ENCODE results near the gene SEPTIN3.

SEPTIN3 gene

DNA sequence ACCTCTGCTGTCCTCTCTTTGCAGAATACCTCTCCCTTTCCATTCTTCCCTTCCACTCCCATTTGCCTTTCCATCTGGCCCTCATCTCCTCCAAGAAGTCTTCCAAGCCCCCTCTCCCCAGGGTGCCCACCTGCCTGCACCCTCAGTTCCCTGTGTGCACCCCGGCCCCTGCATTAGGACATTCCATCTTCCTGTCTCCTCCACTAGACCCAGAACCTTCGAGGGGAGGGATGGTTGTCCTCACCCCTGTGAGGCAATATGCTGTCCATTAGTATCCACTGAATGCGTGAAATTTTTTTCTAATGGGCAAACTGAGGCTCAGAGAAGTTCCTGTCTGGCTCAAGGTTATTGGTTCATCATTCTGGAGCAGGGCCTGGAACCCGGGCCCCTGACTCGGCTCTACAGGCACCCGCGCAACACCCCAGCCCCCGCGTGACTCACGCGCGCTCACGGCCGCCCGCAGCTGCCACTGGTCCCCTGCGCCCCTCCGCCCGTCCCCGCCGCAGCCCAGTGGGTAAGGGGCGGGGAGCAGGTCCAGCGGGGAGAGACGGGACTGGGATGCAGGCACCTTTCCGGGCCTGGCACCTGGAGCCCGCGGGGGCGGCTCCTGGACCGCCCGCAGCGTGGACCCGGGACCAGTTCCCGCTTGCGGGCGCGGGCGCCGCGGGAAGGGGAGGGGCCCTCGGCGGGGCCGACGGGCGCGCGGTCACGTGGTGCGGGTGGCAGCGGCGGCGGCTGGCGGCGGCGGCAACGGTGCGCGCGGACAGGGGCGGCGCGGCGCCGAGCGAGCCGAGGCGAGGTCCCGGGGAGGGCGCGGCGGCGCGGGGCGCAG, 7.0 kb downstream of the SEPTIN3 start:
- DNase-seq (ENCODE audit: low read depth in 2 of 2) = peak in 1 of 2 experiments; percentile 29

GRCh38 chr22:41976961-41977566, 7.8 kb downstream of the SEPTIN3 start:
- DNase-seq (ENCODE audit: low read depth in 2 of 2) = no peak

GRCh38 chr22:41978732-41979131, 9.5 kb downstream of the SEPTIN3 start:
- no peak for DNase-seq (ENCODE audit: low read depth in 2 of 2)

DNA sequence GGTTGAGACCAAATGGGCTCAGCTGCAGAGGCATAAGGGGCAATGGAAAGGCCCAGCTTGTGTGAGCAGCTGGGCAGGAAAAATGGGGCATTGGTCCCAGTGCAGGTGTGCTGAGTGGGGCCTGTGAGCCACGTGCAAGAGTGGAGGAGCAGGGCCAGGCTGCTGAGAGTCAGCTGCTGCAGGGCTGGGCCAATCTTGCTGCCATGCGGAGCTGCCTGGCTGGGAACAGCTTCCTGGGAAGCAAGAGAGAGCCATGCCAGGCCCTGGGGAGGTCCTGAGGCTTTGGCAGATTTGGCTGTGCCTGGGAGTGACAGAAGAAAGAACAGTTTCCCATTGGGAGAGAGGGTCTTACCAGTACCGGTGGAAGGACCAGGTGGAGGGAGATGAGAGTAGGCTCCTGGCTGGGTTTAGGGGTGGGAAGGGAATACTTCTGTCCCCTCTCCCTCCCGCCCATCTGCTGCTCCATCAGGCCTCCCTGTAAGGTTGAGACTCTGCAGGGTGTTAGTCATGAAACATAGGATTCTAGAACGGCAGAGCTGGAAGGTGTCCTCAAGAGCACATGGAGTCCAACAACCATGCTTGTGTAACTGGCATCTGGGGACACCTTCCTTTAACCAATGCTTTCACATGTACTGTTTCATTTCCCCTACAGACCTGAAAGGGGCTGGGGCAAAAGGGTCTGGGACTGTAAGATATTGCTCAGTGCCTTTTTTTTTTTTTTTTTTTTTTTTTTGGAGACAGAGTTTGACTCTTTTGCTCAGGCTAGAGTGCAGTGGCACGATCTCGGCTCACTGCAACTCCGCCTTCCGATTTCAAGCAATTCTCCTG, 10.4 kb downstream of the SEPTIN3 start:
- no peak for DNase-seq (ENCODE audit: low read depth in 2 of 2)

DNA sequence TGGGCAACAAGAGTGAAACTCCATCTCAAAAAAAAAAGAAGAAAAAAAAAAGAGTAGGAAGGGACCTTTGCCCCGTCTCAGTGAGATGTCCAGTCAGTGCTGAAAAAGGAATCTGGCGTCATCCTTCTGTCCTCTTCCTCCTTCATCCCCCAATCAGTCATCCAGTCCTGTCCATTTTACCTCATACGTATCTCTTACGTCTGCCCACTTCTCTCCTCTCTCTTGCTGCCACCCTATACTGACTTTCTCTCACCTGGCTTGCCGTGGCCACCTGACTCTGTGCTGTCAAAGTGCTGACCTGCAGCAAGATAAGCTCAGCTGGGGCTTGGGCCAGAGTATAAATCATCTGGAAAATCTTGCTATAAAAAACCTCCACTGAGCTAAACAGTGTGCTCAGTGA, 13.6 kb downstream of the SEPTIN3 start:
- DNase-seq (ENCODE audit: low read depth in 2 of 2) = no peak

GRCh38 chr22:41983513-41984405, 14.5 kb downstream of the SEPTIN3 start:
- DNase-seq (ENCODE audit: low read depth in 2 of 2) = no peak

DNA sequence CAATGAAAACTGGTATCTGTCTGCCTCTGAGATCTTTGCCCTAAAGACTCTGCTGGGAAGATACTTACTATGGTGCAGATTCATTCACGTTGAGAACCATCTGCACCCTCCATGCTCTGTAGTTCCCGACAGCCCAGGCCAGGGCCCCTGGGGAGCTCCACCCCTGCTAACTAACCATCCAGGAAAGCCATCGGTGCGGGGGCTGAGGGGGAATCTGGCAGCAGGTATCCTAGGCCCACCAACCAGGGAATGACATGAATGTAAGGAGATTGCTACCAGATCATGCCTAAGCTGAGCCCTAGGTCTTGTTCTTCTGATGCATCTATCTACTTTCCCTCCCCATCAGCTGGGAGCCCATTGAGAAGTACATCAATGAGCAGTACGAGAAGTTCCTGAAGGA, 18.0 kb downstream of the SEPTIN3 start:
- DNase-seq (ENCODE audit: low read depth in 2 of 2) = no peak

DNA sequence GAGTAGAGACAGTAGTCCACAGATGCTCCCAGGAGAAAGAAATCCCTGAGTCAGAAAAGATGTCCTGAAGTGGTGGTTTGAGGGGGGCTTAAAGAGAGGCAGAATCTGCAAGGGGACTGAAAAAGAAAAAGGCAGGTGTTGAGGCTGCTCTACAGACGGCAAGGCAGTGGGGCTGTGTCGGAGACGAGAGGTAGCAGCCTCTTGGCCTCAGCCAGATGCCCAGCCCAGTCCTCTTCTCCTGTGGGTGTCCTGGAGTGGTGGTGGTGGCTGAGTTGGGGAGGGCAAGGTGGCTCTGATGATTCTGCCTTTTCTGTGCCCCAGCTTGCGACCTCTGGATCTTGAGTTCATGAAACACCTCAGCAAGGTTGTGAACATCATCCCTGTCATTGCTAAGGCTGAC, 20.0 kb downstream of the SEPTIN3 start:
- DNase-seq (ENCODE audit: low read depth in 2 of 2) = no peak

- no peak for DNase-seq (ENCODE audit: low read depth in 2 of 2)
Observed at GRCh38 chr22:41991111-41991510, 21.9 kb downstream of the SEPTIN3 start.

- DNase-seq (ENCODE audit: low read depth in 2 of 2) = no peak
Observed at GRCh38 chr22:41992496-41992895, 23.3 kb downstream of the SEPTIN3 start.

- DNase-seq (ENCODE audit: low read depth in 2 of 2) = no peak
Observed at GRCh38 chr22:41995211-41995610, 26.0 kb downstream of the SEPTIN3 start.

GRCh38 chr22:41996826-41997225, 27.6 kb downstream of the SEPTIN3 start:
- no peak for DNase-seq (ENCODE audit: low read depth in 2 of 2)

- DNase-seq (ENCODE audit: low read depth in 2 of 2) = peak; percentile 78
Observed at GRCh38 chr22:41998361-41999261, 29.4 kb downstream of the SEPTIN3 start, which contains the start of gene WBP2NL. WBP2NL (plus strand) TSS chr22:41998788; CDS start chr22:41998819, 31 bp downstream.

GRCh38 chr22:42000466-42000865, 31.2 kb downstream of the SEPTIN3 start:
- no peak for DNase-seq (ENCODE audit: low read depth in 2 of 2)

- no peak for DNase-seq (ENCODE audit: low read depth in 2 of 2)
Observed at GRCh38 chr22:42001121-42001520, 31.9 kb downstream of the SEPTIN3 start.

DNA sequence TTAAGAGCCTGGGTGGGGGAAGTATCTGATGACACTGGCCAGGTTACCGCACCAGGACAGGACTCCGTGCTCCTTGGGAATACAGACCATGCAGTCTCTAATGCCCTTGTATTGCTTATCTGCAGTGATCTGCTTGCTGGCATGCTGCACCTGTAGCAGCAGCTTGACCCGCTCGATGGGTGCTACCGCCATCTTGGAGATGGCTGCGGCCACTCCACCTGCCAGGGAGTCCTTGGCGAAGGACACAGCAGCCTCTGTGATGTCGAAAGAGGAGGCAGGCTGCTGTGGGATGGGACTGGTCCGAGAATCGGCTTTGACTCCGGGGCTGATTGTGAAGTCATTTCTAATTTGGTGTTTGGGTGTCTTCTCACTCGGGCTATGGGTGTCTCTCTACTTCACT, 32.5 kb downstream of the SEPTIN3 start:
- DNase-seq (ENCODE audit: low read depth in 2 of 2) = no peak

DNA sequence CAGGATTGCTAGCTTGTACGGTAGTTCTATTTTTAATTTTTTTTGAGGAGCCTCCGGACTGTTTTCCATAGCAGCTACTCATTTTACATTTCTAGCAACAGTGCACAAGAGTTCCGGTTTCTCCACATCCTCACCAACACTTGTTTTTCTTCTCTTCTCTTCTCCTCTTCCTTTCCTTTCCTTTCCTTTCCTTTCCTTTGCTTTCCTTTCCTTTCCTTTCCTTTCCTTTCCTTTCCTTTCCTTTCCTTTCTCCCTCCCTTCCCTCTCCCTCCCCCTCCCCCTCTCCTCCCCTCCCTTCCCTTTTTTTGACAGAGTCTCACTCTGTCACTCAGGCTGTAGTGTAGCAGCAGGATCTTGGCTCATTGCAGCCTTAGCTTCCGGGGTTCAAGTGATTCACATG, 38.7 kb downstream of the SEPTIN3 start:
- DNase-seq (ENCODE audit: low read depth in 2 of 2) = no peak

DNA sequence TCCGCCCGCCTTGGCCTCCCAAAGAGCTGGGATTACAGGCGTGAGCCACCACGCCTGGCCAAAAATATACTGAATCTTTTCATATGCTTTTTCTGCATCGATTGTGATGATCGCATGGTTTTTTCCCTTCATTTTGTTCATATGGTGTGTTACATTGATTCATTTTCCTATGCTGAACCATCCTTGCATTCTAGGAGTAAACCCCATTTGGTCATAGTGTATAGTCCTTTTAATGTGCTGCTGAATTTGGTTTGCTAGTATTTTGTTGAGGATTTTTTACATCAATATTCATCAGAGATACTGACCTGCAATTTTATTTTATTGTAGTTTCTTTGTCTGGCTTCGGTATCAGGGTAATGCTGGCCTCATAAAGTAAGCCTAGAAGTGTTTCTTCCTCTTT, 41.5 kb downstream of the SEPTIN3 start:
- DNase-seq (ENCODE audit: low read depth in 2 of 2) = no peak

DNA sequence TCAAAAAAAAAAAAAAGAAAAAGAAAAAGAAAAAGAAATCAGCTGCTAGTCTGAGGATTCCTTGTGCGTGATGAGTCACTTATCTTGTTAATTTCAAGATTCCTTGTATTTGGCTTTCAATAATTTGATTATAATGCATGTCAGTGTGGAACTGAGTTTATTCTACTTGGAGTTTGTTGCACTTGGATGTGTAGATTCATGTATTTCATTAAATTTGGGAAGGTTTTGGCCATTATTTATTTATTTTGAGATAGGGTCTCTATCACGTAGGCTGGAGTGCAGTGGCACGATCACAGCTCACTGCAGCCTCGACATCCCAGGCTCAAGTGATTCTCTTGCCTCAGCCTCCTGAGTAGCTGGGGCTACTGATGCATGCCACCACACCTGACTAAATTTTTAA, 44.1 kb downstream of the SEPTIN3 start:
- no peak for DNase-seq (ENCODE audit: low read depth in 2 of 2)

- DNase-seq (ENCODE audit: low read depth in 2 of 2) = no peak
Observed at GRCh38 chr22:42016111-42016510, 46.9 kb downstream of the SEPTIN3 start.
